ENCODE data around the gene LAMC3.

DNA sequence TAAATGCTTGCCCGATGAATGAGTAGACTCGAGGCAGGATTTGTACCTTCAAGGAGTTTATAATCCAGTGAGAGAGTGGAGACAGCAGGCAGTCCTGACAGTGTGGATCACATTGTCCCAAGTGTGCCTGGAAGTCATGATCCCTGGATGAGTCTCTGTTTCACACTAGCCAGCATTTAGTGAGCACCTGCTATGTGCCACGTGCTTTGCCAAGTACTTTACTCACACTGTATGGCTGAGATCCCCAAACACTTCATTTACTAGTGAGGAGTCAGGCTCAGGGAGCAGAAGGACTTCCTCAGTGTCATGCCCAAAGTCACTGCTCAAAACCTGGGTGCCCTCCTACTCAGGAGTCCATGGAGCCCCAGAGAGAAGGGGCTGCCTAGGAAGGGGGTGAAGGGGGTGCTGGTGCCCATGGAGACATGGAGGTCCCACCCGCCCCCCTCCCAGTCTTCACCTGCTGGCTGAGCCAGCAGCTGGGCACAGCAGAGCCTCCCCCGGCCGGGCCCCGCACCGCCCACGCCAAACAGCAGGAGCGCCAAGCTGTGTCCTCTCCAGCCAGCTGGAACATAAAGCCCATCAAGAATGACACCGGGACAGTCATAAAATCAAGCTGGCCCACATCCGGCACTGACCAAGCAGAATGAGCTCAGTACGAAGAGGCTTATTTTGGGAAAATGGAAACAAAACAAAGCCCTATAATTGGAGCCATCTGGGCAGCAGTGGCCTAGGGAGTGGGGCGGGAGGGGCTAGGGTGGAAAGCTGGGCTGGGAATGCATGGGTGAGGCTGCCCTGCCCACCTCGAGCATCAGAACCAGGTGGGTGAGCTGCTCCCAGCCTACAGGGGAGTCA, 10.6 kb downstream of the LAMC3 start:
- TF ChIP-seq POLR2A (conservative IDR thresholded peaks at IDR 0.05) (no peak), KDM1A (IDR thresholded peaks at IDR 0.05) (no peak), CHD2 (IDR thresholded peaks at IDR 0.05; ENCODE audit: low read depth, low read length) (no peak), ZNF324 (CRISPR knock-in tag; IDR thresholded peaks at IDR 0.05) (no peak), GTF2F1 (IDR thresholded peaks at IDR 0.05; ENCODE audit: low read depth, low read length) (no peak), SP2 (IDR thresholded peaks at IDR 0.05; ENCODE audit: extremely low read depth, low read depth, low read length, poor library complexity, severe bottlenecking) (no peak)
- TF ChIP-seq, protein P1, sequence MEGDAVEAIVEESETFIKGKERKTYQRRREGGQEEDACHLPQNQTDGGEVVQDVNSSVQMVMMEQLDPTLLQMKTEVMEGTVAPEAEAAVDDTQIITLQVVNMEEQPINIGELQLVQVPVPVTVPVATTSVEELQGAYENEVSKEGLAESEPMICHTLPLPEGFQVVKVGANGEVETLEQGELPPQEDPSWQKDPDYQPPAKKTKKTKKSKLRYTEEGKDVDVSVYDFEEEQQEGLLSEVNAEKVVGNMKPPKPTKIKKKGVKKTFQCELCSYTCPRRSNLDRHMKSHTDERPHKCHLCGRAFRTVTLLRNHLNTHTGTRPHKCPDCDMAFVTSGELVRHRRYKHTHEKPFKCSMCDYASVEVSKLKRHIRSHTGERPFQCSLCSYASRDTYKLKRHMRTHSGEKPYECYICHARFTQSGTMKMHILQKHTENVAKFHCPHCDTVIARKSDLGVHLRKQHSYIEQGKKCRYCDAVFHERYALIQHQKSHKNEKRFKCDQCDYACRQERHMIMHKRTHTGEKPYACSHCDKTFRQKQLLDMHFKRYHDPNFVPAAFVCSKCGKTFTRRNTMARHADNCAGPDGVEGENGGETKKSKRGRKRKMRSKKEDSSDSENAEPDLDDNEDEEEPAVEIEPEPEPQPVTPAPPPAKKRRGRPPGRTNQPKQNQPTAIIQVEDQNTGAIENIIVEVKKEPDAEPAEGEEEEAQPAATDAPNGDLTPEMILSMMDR (IDR thresholded peaks at IDR 0.05 in 2 of 3, conservative IDR thresholded peaks at IDR 0.05 in 1 of 3; ENCODE audit: insufficient read depth in 2 of 3, low read depth in 1 of 3, low read length in 3 of 3) = no peak

Measured in K562 (cell line).